Hepatocyte (in vitro differentiated cells): ENCODE data around the gene DOC2B.

Experiments used
- EZH2 ChIP-seq: fragments of 200-600 bp; sonication (generic); IDR thresholded peaks from 2 replicates; pipeline ENCODE4 v1.6.1; 2016; ENCODE audit warnings: antibody characterized with exemption, mild to moderate bottlenecking, borderline replicate concordance
- EZH2phosphoT487 ChIP-seq: fragments of 200-600 bp; sonication (generic); IDR thresholded peaks from one replicate; pipeline ENCODE4 v1.6.1; 2018; ENCODE audit warnings: antibody characterized with exemption, mild to moderate bottlenecking, low read depth, moderate library complexity; ENCODE audit not compliant: unreplicated experiment, severe bottlenecking
- TF ChIP-seq, protein P1 (sequence below): fragments of 200-600 bp; sonication (generic); IDR thresholded peaks from 2 replicates; pipeline ENCODE4 v1.5.1; 2016; ENCODE audit warnings: antibody characterized with exemption, mild to moderate bottlenecking; ENCODE audit not compliant: poor library complexity

DNA sequence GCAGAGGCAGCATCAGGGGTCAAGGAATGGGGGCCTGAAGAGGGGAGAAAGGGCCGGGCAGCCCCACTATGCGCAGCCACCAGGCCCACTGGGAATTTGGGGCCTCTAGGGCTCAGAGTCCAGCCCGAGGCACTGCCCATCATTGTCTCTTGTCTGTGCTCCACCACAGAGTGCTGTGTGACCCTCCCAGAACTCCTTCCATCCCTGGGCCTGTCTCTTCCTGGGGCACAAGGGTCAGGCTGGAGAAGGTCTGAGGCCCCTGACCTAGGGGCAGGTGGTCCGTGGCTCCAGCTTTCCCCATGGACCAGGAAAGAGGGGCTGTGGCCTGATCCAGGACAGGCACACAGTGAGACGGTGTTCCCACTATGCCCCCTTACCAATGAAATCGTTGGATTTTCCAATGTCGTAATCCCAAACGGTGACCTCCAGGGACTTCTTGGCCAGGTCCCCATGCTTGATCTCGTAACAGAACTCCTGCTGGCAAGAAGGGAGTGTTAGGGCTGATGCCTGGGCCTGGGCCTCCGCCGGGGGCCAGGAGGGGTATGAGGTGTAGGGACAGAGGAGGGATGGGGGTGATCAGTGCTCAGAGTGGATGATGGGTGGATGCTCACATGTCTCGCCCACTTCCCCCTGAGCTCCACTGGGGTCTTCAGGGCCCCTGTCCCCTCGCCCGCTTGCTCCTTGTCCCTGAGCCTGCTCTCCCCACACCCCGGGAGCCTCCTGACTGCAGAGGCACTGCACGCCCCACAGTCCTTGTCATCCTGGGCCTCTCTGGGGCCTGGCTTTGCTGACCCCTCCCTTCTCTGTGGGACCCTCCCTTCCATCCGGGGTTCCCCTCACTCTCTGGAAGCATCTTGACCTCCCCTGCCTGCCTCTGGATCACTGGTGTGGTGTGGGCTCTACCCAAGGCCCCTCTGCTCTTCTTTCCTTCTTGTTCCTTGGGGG, 33.4 kb downstream of the DOC2B start:
- TF ChIP-seq, protein P1, sequence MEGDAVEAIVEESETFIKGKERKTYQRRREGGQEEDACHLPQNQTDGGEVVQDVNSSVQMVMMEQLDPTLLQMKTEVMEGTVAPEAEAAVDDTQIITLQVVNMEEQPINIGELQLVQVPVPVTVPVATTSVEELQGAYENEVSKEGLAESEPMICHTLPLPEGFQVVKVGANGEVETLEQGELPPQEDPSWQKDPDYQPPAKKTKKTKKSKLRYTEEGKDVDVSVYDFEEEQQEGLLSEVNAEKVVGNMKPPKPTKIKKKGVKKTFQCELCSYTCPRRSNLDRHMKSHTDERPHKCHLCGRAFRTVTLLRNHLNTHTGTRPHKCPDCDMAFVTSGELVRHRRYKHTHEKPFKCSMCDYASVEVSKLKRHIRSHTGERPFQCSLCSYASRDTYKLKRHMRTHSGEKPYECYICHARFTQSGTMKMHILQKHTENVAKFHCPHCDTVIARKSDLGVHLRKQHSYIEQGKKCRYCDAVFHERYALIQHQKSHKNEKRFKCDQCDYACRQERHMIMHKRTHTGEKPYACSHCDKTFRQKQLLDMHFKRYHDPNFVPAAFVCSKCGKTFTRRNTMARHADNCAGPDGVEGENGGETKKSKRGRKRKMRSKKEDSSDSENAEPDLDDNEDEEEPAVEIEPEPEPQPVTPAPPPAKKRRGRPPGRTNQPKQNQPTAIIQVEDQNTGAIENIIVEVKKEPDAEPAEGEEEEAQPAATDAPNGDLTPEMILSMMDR, result no peak
- TF ChIP-seq EZH2 (no peak), EZH2phosphoT487 (no peak)
